Measurements from ENCODE around the gene ASCL4.

DNA sequence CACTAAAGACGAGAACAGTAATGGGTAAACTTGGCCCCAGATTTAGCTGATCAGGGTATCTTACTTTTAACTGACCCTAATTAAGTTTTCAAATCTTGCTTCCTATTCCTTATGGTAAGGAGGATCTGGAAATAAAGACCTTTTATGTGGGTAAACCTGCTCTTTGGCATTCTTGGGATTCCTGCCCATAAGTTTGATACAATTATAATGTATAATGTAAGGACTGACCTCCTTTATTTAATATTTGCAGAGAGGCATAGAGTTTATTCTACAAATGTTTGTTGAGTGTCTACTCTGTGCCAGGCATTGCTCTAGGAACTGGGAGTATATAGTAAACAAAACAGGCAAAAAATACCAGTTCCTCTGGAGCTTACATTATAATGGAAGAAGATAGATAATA lies 9.2 kb upstream of the ASCL4 start:
- no peak for TF ChIP-seq POLR2AphosphoS5 (IDR thresholded peaks at IDR 0.05)
- TF ChIP-seq CTCF (IDR thresholded peaks at IDR 0.05) = no peak
